ENCODE results near the gene ZSWIM9.

Gene ZSWIM9

DNA sequence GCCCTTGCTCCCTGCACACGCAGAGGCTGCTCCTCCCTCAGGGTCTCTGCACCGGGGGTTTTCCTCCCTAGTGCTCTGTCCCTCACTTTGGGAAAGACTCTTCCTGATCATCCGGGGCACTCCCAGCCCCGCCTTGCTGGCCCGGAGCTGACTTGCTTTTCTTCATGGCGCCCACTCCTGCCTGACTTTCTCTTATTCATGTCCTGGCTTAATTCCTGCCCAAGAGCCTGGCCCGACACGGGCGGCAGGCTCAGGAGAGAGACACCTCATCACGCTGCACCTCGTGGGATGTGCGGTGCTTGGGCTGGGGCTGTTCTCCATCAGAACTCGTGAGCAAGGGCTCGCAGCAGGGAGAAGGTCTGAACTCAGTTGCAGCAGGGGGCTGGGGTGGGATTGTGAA is 48.1 kb upstream of the ZSWIM9 start:
- H3K4me1 ChIP-seq (ENCODE audit: control insufficient read depth, insufficient read depth, low read length), result no peaks in the 10 kb centered on the region

DNA sequence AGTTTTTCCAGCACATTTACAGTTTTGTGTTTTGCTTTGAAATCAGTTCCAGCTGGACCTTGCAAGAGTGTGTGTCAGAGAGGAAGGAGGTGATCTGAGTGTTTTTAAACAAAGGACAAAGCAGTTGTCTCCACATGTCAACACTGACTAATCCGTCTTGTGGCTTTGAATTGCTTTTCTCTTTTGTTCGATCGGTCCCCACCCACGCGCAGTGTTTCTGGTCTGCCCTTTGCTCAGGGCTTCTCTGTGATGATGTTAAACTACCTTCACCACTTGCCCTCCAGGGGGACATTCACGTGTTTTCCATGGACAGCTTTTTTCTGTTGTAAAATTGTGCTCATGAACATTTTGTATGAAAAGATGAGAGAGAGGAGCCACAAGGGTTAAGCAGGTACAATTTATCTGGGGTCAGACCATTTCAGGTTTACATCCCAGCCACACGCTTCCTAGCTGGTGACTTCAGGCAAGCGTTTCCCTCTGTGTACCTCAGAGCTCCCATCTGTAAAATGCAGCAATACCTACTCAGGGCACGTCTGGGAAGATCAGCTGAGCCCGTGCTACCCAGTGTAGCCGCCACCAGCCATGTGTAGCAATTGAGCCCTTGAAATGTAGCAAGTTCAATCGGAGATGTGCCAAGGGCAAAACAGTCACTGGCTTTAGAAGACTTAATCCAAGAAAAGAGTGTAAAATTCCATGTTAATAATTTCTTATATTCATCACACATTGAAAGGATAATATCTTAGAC is 46.4 kb upstream of the ZSWIM9 start:
- no peak overlapping the region for H3K27ac ChIP-seq (ENCODE audit: extremely low read depth, low read depth, low read length)
- POLR2A ChIA-PET, result interaction anchor here (0.7 to 1.9 kb wide), 2 partner anchors 14 to 82 kb away, joined by 5 to 6 read pairs; partner anchors contain the start of gene PLA2G4C
- H3K4me3 ChIP-seq (ENCODE audit: low read depth, low read length), result no peak overlapping the region
- CTCF ChIA-PET, result interaction anchor here (0.6 to 2.1 kb wide), 7 partner anchors 8 to 1039 kb away, joined by 3 to 10 read pairs (median 6); partner anchors contain the start of gene PLA2G4C
- no peaks in the 10 kb centered on the region for H3K9me3 ChIP-seq (ENCODE audit: control insufficient read depth, insufficient read depth, low read depth, low read length)
- TF ChIP-seq ZNF670 (tag by site-specific recombination; IDR thresholded peaks at IDR 0.05; ENCODE audit: low read depth) (no peak), EGR2 (tag by site-specific recombination; IDR thresholded peaks at IDR 0.05; ENCODE audit: low read depth) (0 out of 2 replicates have a peak, but pooled peaks have one; percentile 5), ZNF660 (tag by site-specific recombination; IDR thresholded peaks at IDR 0.05) (no peak), ZBTB48 (tag by site-specific recombination; IDR thresholded peaks at IDR 0.05) (no peak)
- TF ChIP-seq, protein P1, sequence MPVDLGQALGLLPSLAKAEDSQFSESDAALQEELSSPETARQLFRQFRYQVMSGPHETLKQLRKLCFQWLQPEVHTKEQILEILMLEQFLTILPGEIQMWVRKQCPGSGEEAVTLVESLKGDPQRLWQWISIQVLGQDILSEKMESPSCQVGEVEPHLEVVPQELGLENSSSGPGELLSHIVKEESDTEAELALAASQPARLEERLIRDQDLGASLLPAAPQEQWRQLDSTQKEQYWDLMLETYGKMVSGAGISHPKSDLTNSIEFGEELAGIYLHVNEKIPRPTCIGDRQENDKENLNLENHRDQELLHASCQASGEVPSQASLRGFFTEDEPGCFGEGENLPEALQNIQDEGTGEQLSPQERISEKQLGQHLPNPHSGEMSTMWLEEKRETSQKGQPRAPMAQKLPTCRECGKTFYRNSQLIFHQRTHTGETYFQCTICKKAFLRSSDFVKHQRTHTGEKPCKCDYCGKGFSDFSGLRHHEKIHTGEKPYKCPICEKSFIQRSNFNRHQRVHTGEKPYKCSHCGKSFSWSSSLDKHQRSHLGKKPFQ (tag by site-specific recombination; IDR thresholded peaks at IDR 0.05), result no peak
- no peaks in the 10 kb centered on the region for H3K4me1 ChIP-seq (ENCODE audit: control insufficient read depth, insufficient read depth, low read length)
- peaks cover 64 to 87% of the 10 kb centered on the region in 2 experiments for H3K36me3 ChIP-seq (ENCODE audit: control insufficient read depth in 2 of 2, insufficient read depth in 1 of 2, low read length in 2 of 2)

More for the DNA sequence above, 48.1 kb upstream of the ZSWIM9 start:
- Histone ChIP-seq H3K9me3 (ENCODE audit: control insufficient read depth, insufficient read depth, low read depth, low read length) (no peaks in the 10 kb centered on the region), H3K36me3 (ENCODE audit: control insufficient read depth in 2 of 2, insufficient read depth in 1 of 2, low read length in 2 of 2) (peaks cover 68 to 87% of the 10 kb centered on the region in 2 experiments), H3K4me3 (ENCODE audit: low read depth, low read length) (no peak overlapping the region), H3K27ac (ENCODE audit: extremely low read depth, low read depth, low read length) (no peak overlapping the region)
- ChIA-PET POLR2A (interaction anchor here (1.9 kb wide), 1 partner anchor 12 kb away, joined by 5 read pairs; the partner anchor contains the start of gene PLA2G4C), CTCF (interaction anchor here (2.1 kb wide), 1 partner anchor 30 kb away, joined by 10 read pairs; no protein-coding TSS in a partner anchor)
- no peak for TF ChIP-seq ZNF302 (tag by site-specific recombination; IDR thresholded peaks at IDR 0.05; ENCODE audit: low read depth)
- no peak for TF ChIP-seq KLF9 (tag by site-specific recombination; IDR thresholded peaks at IDR 0.05; ENCODE audit: low read depth)
- no peak for TF ChIP-seq SCRT1 (tag by site-specific recombination; IDR thresholded peaks at IDR 0.05; ENCODE audit: borderline replicate concordance)
- TF ChIP-seq ZNF132 (tag by site-specific recombination; IDR thresholded peaks at IDR 0.05; ENCODE audit: borderline replicate concordance), result no peak
- TF ChIP-seq ZBTB8A (tag by site-specific recombination; IDR thresholded peaks at IDR 0.05), result no peak
- TF ChIP-seq HOXD13 (CRISPR knock-in tag; IDR thresholded peaks at IDR 0.05; ENCODE audit: borderline replicate concordance), result no peak
- no peak for TF ChIP-seq ZNF670 (tag by site-specific recombination; IDR thresholded peaks at IDR 0.05; ENCODE audit: low read depth)
- TF ChIP-seq ZFP41 (tag by site-specific recombination; IDR thresholded peaks at IDR 0.05; ENCODE audit: borderline replicate concordance), result no peak
- no peak for TF ChIP-seq ZNF768 (tag by site-specific recombination; IDR thresholded peaks at IDR 0.05)
- TF ChIP-seq SCRT2 (tag by site-specific recombination; IDR thresholded peaks at IDR 0.05), result no peak
- no peak for TF ChIP-seq GLI2 (tag by site-specific recombination; IDR thresholded peaks at IDR 0.05; ENCODE audit: borderline replicate concordance, low read depth)

DNA sequence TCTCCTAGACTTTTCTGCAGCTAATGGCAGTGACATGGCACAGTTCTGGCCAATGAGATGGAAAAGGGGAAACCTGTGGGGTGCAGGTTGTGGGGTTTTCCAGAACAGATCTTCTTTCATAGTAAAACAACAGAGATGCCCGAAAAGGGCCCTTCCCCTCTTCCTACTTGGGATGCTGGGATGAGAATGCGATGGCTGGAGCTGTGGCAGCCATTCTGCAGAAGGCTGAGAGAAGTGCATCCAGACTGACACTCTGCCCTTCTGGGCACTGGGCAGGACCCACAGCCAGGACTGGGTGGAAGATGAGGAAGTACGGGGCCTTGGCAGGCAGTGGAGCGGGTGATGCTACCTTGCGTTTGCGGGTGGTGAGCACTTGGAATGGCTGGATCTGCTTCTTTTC is 42.9 kb upstream of the ZSWIM9 start:
- POLR2A ChIA-PET, result no interaction called here
- peaks cover 61 to 90% of the 10 kb centered on the region in 2 experiments for H3K36me3 ChIP-seq (ENCODE audit: control insufficient read depth in 2 of 2, insufficient read depth in 1 of 2, low read length in 2 of 2)
- H3K4me1 ChIP-seq (ENCODE audit: control insufficient read depth, insufficient read depth, low read length), result no peaks in the 10 kb centered on the region
- H3K27ac ChIP-seq (ENCODE audit: extremely low read depth, low read depth, low read length), result no peak overlapping the region
- TF ChIP-seq ZNF677 (tag by site-specific recombination; IDR thresholded peaks at IDR 0.05) (no peak), ZNF223 (tag by site-specific recombination; IDR thresholded peaks at IDR 0.05) (no peak), KLF9 (tag by site-specific recombination; IDR thresholded peaks at IDR 0.05; ENCODE audit: low read depth) (no peak), ZNF169 (tag by site-specific recombination; IDR thresholded peaks at IDR 0.05) (no peak), KLF10 (tag by site-specific recombination; IDR thresholded peaks at IDR 0.05) (no peak), KLF7 (tag by site-specific recombination; IDR thresholded peaks at IDR 0.05; ENCODE audit: borderline replicate concordance) (no peak)
- TF ChIP-seq, protein P2, sequence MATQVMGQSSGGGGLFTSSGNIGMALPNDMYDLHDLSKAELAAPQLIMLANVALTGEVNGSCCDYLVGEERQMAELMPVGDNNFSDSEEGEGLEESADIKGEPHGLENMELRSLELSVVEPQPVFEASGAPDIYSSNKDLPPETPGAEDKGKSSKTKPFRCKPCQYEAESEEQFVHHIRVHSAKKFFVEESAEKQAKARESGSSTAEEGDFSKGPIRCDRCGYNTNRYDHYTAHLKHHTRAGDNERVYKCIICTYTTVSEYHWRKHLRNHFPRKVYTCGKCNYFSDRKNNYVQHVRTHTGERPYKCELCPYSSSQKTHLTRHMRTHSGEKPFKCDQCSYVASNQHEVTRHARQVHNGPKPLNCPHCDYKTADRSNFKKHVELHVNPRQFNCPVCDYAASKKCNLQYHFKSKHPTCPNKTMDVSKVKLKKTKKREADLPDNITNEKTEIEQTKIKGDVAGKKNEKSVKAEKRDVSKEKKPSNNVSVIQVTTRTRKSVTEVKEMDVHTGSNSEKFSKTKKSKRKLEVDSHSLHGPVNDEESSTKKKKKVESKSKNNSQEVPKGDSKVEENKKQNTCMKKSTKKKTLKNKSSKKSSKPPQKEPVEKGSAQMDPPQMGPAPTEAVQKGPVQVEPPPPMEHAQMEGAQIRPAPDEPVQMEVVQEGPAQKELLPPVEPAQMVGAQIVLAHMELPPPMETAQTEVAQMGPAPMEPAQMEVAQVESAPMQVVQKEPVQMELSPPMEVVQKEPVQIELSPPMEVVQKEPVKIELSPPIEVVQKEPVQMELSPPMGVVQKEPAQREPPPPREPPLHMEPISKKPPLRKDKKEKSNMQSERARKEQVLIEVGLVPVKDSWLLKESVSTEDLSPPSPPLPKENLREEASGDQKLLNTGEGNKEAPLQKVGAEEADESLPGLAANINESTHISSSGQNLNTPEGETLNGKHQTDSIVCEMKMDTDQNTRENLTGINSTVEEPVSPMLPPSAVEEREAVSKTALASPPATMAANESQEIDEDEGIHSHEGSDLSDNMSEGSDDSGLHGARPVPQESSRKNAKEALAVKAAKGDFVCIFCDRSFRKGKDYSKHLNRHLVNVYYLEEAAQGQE (tag by site-specific recombination; IDR thresholded peaks at IDR 0.05), result no peak
- TF ChIP-seq, protein P3, sequence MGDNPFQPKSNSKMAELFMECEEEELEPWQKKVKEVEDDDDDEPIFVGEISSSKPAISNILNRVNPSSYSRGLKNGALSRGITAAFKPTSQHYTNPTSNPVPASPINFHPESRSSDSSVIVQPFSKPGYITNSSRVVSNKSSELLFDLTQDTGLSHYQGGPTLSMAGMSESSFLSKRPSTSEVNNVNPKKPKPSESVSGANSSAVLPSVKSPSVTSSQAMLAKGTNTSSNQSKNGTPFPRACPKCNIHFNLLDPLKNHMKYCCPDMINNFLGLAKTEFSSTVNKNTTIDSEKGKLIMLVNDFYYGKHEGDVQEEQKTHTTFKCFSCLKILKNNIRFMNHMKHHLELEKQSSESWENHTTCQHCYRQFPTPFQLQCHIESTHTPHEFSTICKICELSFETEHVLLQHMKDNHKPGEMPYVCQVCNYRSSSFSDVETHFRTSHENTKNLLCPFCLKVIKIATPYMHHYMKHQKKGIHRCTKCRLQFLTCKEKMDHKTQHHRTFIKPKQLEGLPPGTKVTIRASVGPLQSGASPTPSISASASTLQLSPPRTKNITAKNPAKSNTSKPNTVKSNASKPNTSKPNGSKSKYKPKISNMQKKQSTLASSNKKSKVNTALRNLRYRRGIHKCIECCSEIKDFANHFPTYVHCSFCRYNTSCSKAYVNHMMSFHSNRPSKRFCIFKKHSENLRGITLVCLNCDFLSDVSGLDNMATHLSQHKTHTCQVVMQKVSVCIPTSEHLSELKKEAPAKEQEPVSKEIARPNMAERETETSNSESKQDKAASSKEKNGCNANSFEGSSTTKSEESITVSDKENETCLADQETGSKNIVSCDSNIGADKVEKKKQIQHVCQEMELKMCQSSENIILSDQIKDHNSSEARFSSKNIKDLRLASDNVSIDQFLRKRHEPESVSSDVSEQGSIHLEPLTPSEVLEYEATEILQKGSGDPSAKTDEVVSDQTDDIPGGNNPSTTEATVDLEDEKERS (tag by site-specific recombination; IDR thresholded peaks at IDR 0.05), result peak; percentile 82; the same call in 1 of the 2 replicates
- no peaks in the 10 kb centered on the region for H3K9me3 ChIP-seq (ENCODE audit: control insufficient read depth, insufficient read depth, low read depth, low read length)
- CTCF ChIA-PET, result interaction anchor here (1.4 to 1.5 kb wide), 2 partner anchors 24 to 164 kb away, joined by 4 read pairs; no protein-coding TSS in a partner anchor
- no peak overlapping the region for H3K4me3 ChIP-seq (ENCODE audit: low read depth, low read length)

Data from HEK293 (cell line).